ENCODE results near the gene GPR161.
"Not testable (repeated sequence)": the region's sequence is repeated elsewhere in the genome, so short reads cannot be mapped to it uniquely, and the experiment has no call there.

Gene GPR161

DNA sequence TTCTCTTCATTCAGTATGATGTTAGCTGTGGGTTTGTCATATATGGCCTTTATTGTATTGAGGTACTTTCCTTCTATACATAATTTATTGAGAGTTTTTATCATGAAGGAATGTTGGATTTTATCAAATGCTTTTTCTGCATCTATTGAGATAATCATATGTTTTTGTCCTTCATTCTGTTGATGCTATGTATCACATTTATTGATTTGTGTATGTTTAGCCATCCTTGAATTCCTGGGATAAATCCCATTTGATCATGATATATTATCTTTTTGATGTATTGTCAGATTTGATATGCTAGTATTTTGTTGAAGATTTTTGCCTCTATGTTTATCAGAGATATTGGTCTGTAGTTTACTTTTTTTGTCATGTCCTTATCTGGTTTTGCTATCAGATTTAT, 20.9 kb upstream of the GPR161 start:
- TF ChIP-seq, protein P1, sequence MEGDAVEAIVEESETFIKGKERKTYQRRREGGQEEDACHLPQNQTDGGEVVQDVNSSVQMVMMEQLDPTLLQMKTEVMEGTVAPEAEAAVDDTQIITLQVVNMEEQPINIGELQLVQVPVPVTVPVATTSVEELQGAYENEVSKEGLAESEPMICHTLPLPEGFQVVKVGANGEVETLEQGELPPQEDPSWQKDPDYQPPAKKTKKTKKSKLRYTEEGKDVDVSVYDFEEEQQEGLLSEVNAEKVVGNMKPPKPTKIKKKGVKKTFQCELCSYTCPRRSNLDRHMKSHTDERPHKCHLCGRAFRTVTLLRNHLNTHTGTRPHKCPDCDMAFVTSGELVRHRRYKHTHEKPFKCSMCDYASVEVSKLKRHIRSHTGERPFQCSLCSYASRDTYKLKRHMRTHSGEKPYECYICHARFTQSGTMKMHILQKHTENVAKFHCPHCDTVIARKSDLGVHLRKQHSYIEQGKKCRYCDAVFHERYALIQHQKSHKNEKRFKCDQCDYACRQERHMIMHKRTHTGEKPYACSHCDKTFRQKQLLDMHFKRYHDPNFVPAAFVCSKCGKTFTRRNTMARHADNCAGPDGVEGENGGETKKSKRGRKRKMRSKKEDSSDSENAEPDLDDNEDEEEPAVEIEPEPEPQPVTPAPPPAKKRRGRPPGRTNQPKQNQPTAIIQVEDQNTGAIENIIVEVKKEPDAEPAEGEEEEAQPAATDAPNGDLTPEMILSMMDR (conservative IDR thresholded peaks at IDR 0.05), result no peak
- H3K27ac ChIP-seq, result no peak overlapping the region

DNA sequence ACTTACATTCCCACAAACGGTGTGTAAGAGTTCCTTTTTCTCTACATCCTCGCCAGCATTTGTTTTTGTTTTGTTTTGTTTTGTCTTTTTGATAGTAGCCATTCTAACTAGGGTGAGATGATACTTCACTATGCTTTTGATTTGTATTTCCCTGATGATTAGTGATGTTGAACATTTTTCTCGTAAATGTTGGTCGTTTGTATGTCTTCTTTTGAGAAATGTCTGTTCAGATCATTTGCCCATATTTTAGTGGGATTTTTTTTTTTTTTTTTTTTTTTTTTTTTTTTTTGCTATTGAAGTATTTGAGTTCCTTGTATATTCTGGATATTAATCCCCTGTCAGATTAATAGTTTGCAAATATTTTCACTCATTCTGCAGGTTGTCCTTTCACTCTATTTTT, 19.2 kb upstream of the GPR161 start:
- TF ChIP-seq, protein P1 (conservative IDR thresholded peaks at IDR 0.05), result no peak
- H3K27ac ChIP-seq, result no peak overlapping the region

DNA sequence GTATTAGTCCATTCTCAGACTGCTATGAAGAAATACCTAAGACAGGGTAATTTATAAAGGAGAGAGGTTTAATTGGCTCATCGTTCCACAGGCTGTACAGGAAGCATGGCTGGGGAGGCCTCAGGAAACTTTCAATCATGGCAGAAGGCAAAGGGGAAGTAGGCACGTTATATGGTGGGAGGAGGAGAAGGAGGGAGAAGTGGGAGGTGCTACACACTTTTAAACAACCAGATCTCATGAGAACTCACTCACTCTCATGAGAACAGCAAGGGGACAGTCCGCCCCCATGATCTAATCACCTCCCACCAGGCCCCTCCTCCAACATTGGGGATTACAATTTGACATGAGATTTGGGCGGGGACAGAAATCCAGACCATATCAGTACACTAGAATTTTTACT, 18.0 kb upstream of the GPR161 start:
- H3K27ac ChIP-seq, result not testable (repeated sequence)

DNA sequence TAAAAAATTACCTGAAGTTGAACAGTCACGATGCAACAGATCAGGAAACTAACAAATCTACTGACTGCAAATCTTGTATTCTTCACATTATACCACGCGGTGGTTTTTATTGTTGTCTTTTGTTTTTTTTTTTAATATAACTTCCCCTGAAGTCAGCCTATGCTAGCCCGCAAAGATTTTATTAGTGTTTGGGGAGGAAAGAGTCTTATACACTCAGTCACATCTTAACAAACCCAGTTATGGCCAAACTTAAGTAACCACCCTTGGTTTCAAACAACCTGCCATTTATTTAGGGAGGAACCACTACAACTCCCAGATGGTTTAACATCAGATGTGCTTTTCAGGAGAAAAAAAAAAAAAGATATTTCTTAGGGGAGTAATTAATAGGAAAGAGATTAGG, 15.2 kb upstream of the GPR161 start:
- TF ChIP-seq, protein P1 (conservative IDR thresholded peaks at IDR 0.05), result no peak
- H3K27ac ChIP-seq, result peak overlapping the region; percentile 1; the same call in 1 of the 2 replicates

DNA sequence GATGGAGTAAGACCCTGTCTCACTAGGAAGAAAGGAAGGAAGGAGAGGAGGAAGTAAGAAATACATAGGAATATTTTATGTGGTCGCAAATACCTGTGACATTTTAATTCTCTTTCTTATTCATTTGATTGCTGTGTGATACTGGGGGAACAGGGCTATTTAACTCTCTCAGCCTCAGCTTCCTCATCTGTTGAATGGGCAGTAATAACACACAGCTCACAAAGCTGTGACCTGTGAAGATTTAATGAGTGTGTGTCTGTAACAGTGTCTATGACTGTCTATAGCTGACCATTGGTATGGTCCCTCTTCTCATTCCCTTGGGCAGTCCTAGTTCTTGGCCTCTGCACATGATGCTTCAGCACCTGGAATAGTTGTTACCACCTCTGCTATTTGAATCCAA, 13.6 kb upstream of the GPR161 start:
- H3K27ac ChIP-seq, result no peak overlapping the region
- TF ChIP-seq, protein P1 (conservative IDR thresholded peaks at IDR 0.05), result no peak

DNA sequence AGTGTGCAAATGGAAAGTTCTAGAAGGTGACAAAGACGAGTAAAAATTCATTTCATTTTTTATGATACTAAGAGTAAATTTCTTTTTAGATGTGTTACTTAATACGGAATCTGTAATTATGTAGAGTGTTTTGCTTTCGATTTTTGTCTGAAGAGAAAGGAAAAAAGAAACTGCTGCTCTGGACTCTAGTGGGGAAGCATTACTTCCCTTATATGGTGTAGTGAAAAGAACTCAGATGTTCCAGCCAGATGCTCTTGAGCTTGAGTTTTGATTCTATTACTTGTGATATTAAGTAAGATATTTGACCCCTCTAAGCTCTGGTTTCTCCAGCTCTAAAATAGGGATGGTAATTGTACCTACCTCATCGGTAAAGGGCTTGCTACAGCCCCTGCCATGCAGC, 12.2 kb upstream of the GPR161 start:
- TF ChIP-seq, protein P1 (conservative IDR thresholded peaks at IDR 0.05), result no peak
- no peak overlapping the region for H3K27ac ChIP-seq

DNA sequence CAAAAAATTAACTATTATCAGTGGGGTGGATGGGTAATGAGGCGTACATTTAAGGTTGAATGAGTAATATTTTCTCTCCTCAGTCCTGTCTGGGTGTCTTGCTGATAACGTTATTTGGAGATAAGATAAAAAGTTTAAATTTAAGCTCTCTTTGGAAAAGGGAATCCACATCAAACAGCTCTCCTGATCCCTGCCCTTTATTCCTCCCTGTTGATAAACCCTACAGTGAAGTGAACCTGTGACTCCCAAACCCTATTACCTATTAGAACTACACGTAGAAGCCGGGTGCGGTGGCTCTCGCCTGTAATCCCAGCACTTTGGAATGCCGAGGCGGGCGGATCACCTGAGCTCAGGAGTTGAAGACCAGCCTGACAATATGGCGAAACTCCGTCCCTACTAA, 9.9 kb upstream of the GPR161 start:
- TF ChIP-seq, protein P1 (conservative IDR thresholded peaks at IDR 0.05), result no peak
- H3K27ac ChIP-seq, result no peak overlapping the region

DNA sequence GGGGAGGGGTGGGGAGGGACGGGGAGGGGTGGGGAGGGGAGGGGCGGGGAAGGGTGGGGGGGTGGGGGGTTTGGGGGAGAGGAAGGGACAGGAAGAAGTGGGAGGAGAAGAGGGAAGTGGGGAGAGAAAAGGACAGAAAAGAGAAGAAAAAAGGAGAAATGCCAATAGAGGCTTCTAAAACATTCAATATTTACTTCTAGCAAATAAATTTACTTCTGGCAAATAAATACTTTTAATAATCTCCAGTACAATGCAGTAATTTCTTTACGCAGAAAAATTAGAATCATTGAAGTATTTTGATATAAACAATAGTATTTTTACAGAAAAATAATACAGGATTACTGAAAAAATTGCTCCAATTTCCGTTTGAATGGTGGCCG, 9.4 kb upstream of the GPR161 start:
- no peak overlapping the region for H3K27ac ChIP-seq
- TF ChIP-seq, protein P1 (conservative IDR thresholded peaks at IDR 0.05), result no peak
